ENCODE measurements around the gene ZDHHC9.

Gene ZDHHC9

GRCh38 chrX:129768186-129768585, 75.5 kb downstream of the ZDHHC9 start:
- Mint-ChIP-seq H3K4me3 (no peak overlapping the region), H3K9me3 (no peaks in the 10 kb centered on the region), H3K4me1 (peaks cover 54% of the 10 kb centered on the region), H3K27ac (peak overlapping the region; percentile 59), H3K27me3 (no peaks in the 10 kb centered on the region), H3K36me3 (no peaks in the 10 kb centered on the region)

DNA sequence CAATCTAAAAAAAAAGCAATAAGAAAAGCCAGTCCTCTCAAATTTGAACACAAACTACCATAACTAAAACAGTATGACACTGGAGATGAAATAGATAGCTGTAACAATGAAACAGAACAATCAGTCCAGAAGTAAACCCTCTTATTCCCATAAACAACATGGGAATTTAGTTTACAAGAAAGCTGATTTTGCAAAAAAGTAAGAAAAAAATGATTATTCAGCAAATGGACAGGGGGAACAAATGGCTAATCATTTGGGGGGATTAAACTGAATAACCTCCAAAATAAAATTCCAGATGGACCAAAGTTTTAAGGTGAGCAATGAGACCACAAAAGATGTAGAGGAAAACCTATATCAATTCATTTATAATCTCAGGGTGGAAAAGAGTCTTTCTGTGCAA, 80.0 kb downstream of the ZDHHC9 start:
- peaks cover 50% of the 10 kb centered on the region for H3K4me1 Mint-ChIP-seq
- no peak overlapping the region for H3K4me3 Mint-ChIP-seq
- H3K36me3 Mint-ChIP-seq: no peaks in the 10 kb centered on the region
- no peaks in the 10 kb centered on the region for H3K9me3 Mint-ChIP-seq
- H3K27me3 Mint-ChIP-seq: no peaks in the 10 kb centered on the region
- H3K27ac Mint-ChIP-seq: peak overlapping the region; percentile 41

DNA sequence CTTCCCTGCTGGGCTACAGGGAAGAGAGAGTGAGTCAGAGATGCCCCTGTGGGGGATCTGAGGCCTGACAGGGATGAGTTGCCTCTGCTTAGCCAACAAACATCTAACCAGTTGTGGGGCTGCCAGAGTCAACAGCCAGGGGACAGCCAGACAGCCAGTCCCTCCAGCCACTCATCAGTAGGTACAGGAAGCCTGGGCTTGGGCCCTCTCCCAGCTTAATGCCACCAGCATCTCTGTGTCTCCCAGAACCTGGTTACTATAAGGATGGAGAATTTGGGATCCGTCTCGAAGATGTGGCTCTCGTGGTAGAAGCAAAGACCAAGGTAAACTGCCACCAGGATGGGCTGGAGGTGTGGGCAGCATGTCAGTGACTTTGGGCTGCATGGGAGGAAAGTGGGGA, 81.2 kb downstream of the ZDHHC9 start:
- H3K36me3 Mint-ChIP-seq: no peaks in the 10 kb centered on the region
- H3K4me1 Mint-ChIP-seq: peaks cover 48% of the 10 kb centered on the region
- no peak overlapping the region for H3K27ac Mint-ChIP-seq
- no peaks in the 10 kb centered on the region for H3K27me3 Mint-ChIP-seq
- no peaks in the 10 kb centered on the region for H3K9me3 Mint-ChIP-seq
- no peak overlapping the region for H3K4me3 Mint-ChIP-seq

- Mint-ChIP-seq H3K27ac (no peak overlapping the region), H3K9me3 (no peaks in the 10 kb centered on the region)
Observed at GRCh38 chrX:129761596-129761995, 82.1 kb downstream of the ZDHHC9 start.

GRCh38 chrX:129760981-129761380, 82.7 kb downstream of the ZDHHC9 start:
- Mint-ChIP-seq H3K4me1 (peaks cover 47% of the 10 kb centered on the region), H3K27ac (no peak overlapping the region), H3K27me3 (no peaks in the 10 kb centered on the region), H3K9me3 (no peaks in the 10 kb centered on the region), H3K4me3 (no peak overlapping the region), H3K36me3 (no peaks in the 10 kb centered on the region)

More at GRCh38 chrX:129761596-129761995, 82.1 kb downstream of the ZDHHC9 start:
- no peaks in the 10 kb centered on the region for H3K36me3 Mint-ChIP-seq
- H3K4me3 Mint-ChIP-seq: no peak overlapping the region
- H3K27me3 Mint-ChIP-seq: no peaks in the 10 kb centered on the region
- H3K4me1 Mint-ChIP-seq: peaks cover 46% of the 10 kb centered on the region

GRCh38 chrX:129760155-129760554, 83.5 kb downstream of the ZDHHC9 start:
- peak overlapping the region; percentile 15 for H3K4me3 Mint-ChIP-seq
- H3K4me1 Mint-ChIP-seq: peaks cover 52% of the 10 kb centered on the region
- H3K27me3 Mint-ChIP-seq: no peaks in the 10 kb centered on the region
- peak overlapping the region; percentile 85 for H3K27ac Mint-ChIP-seq
- H3K36me3 Mint-ChIP-seq: no peaks in the 10 kb centered on the region
- no peaks in the 10 kb centered on the region for H3K9me3 Mint-ChIP-seq

DNA sequence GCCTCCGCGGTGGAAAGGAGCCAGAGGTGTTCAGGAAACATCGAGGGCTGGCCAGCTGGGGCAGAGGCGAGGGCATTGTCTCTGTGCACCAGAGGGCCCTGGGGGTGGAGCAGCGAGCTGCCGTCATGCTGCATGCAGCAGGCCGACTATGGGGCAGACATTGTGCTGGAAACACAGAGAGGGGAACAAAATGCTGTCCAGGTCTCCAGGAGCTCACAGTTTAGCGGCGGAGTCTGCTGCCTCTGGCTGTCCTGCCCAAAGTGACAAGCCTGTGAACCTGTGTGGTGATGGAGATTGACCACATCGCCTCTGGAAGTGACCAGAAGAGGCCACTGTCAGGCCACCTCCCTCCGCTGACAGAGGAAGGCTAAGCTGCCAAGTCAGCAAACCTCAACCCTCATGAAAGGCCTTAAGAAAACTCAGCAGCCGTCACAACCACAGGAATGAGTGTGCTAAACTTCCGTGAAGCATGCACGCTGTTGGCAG, 84.1 kb downstream of the ZDHHC9 start:
- Mint-ChIP-seq H3K27me3 (no peaks in the 10 kb centered on the region), H3K9me3 (no peaks in the 10 kb centered on the region), H3K4me3 (peak overlapping the region; percentile 15), H3K4me1 (peaks cover 57% of the 10 kb centered on the region), H3K36me3 (no peaks in the 10 kb centered on the region), H3K27ac (peak overlapping the region; percentile 85)

DNA sequence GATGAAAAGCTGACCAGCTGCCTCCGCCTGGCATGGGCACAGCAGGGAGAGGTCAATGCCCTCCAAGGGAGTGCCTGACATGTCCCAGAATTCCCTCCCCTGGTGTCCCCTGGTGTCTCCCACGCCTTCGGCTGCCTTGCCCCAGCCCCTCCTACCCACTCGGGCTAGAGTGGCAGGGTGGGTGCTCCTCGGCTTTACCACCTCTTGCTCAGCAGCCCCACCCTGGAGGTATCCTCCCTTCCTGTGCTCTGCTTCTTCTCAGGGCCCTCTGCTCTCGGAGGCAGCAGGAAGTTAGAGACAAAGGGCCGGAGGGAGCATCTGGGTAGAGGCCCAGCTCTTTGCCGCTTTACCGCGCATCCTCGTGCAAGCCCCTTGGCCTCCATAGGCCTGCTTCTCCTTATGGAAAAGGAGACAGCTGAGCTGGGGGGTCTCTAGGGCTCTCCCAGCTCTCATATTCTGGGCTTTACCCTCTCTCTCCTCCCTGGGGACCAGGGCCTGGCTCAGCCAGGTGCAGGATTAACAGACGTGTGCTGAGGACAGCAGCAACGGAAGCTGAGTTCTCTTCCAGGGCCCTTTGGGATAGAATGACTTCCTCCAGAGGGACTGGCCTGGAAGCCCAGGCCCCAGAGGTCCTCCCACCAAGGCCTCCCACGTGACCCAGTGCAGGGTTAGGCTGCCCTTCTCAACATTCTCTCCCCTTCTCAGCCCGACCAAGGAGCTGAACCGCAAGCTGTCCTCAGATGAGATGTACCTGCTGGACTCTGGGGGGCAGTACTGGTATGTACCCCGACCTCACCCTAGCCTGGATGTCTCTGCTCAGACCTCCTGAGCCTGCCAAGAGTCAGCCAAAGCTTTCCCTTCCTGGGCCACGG, 87.7 kb downstream of the ZDHHC9 start:
- Mint-ChIP-seq H3K27ac (peak overlapping the region; percentile 84), H3K36me3 (no peaks in the 10 kb centered on the region), H3K9me3 (no peaks in the 10 kb centered on the region), H3K4me1 (peaks cover 67% of the 10 kb centered on the region), H3K4me3 (peak overlapping the region; percentile 64), H3K27me3 (no peaks in the 10 kb centered on the region)

DNA sequence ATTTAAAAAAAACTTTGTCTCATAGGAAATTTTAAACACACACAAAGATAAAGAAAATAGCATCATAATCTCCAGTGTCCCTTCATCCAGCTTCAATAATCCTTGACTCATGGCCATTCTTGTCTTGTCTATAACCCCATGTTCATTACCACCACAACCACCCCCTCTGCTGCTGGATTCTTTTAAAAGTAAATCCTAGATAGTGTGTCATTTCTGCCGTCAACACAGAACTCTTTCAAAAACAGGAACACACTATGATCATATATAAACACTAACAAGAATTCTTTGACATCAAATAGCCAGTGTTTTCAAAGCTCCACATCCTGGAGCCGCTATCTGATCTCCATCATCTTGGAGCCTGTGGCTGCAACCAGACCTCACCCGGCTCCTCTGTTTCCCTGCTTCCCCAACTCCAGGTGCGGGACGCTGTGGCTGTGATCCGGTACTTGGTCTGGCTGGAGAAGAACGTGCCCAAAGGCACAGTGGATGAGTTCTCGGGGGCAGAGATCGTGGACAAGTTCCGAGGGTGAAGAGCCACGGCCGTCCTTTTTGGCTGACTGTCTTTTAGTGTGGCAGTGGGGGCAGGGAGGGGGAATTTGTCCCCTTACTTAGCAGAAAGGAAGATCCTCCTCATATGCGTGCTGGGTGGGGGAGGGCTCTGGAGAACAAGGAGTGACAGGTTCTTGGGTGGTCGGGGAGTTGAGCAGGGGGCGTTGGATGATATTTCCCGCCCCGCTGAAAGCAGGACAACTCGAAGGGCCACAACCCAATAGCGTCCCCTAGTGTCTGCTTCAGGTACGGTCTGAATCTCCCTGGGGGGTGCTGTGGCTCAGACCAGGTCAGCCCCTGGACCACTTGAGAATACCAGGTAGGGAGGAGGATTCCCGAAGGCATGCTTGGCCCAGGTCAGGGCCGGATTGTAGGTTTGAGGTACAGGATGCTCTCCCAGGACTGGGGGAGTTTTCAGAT, 89.3 kb downstream of the ZDHHC9 start:
- Mint-ChIP-seq H3K4me3 (no peak overlapping the region), H3K27me3 (no peaks in the 10 kb centered on the region), H3K4me1 (peaks cover 52% of the 10 kb centered on the region), H3K27ac (no peak overlapping the region), H3K9me3 (no peaks in the 10 kb centered on the region), H3K36me3 (no peaks in the 10 kb centered on the region)

All from activated naive CD4-positive, alpha-beta T cell treated with anti-CD3 and anti-CD28 coated beads, Interleukin-2, amount 50 U/mL, for 24 hours (primary cell).